HCT116 (cell line): ENCODE measurements around the gene ATP13A5. TPM values are rescaled to one million over a fixed set of nuclear protein-coding genes. Genes with fewer than 3 reads are reported as not detected.

Experiments
- ATAC-seq: fragments of 200-7000 bp; cut with Tn5 transposase; 2 replicates; pipeline ENCODE4 v1.9.1; 2020; ENCODE audit warnings: mild to moderate bottlenecking, moderate library complexity
- BruUV-seq: library from RNA; stranded (reverse); fragments of 400-500 nt; replicated peaks from 2 replicates; lab custom pipeline; 2021; lab: Mats Ljungman, UMichigan
- CTCF ChIA-PET: fragments of 300-600 bp; sonication (Branson Sonifier 250); formaldehyde crosslinking; loops from one replicate; lab custom pipeline; 2021; ENCODE audit warnings: antibody characterized with exemption; lab: Charles Lee
- POLR2A ChIA-PET: fragments of 300-600, 350-600 bp; sonication (Branson Sonifier 250); formaldehyde crosslinking; loops from one replicate; lab custom pipeline; 2021; ENCODE audit warnings: antibody characterized with exemption; lab: Charles Lee
- RAD21 ChIA-PET, 2 experiments: fragments of 300-600 bp; sonication (Branson Sonifier 250); formaldehyde crosslinking; loops; one replicate each; lab custom pipeline; 2023; ENCODE audit warnings: low total read pairs in 2 of 2; ENCODE audit not compliant: uncharacterized antibody in 2 of 2, unreplicated experiment in 2 of 2, low non-redundant PET in 1 of 2; lab: Charles Lee
- DNase-seq: peaks from one replicate; pipeline ENCODE4 v3.0.0-alpha.2; 2010; ENCODE audit warnings: low read depth, low spot score
- H2AFZ ChIP-seq: fragments of 200-600 bp; shearing (Covaris generic), sonication (generic); 2 replicates; pipeline ENCODE4 v1.6.1; 2017; ENCODE audit warnings: low read depth, mixed run types, mixed read lengths, antibody characterized with exemption, low read length; ENCODE audit not compliant: poor library complexity, severe bottlenecking
- H3K27ac ChIP-seq: 2 replicates; pipeline ENCODE4 v1.5.1; 2012; ENCODE audit warnings: low read depth, low read length
- H3K27me3 ChIP-seq: fragments of 200-600 bp; sonication (generic); 2 replicates; pipeline ENCODE4 v1.6.1; 2016; ENCODE audit warnings: mixed run types, low read length, mixed read lengths; ENCODE audit not compliant: insufficient read depth
- H3K36me3 ChIP-seq, 2 experiments: fragments of 200-500 bp in 1 of 2; fragments of 200-600 bp in 1 of 2; sonication (Bioruptor generic) in 1 of 2; sonication (generic) in 1 of 2; 2 replicates each; pipeline versions ENCODE4 v1.5.1 to v1.6.1; 2014 to 2016; ENCODE audit warnings: low read length in 2 of 2, inconsistent platforms in 1 of 2, mixed read lengths in 1 of 2, mixed run types in 1 of 2; ENCODE audit not compliant: insufficient read depth in 2 of 2, control insufficient read depth in 1 of 2
- H3K4me1 ChIP-seq, 2 experiments: fragments of 200-600 bp in 1 of 2; sonication (generic) in 1 of 2; 2 replicates each; pipeline versions ENCODE4 v1.5.1 to v1.6.1; 2012 to 2017; ENCODE audit warnings: low read length in 2 of 2, inconsistent platforms in 1 of 2, mild to moderate bottlenecking in 1 of 2, mixed read lengths in 1 of 2, mixed run types in 1 of 2, moderate library complexity in 1 of 2; ENCODE audit not compliant: insufficient read depth in 2 of 2, control insufficient read depth in 1 of 2
- H3K4me2 ChIP-seq: fragments of 200-600 bp; sonication (generic); 2 replicates; pipeline ENCODE4 v1.6.1; 2017; ENCODE audit warnings: mixed run types, low read length, mixed read lengths
- H3K4me3 ChIP-seq, 2 experiments: fragments of 200-600 bp in 1 of 2; sonication (generic) in 1 of 2; replicated peaks in 1 of 2; 2 replicates each; pipeline ENCODE4 v1.5.1; 2011 to 2016; ENCODE audit warnings: low read length in 2 of 2, control low read depth in 1 of 2, low read depth in 1 of 2, mild to moderate bottlenecking in 1 of 2, mixed read lengths in 1 of 2, mixed run types in 1 of 2
- H3K79me2 ChIP-seq: fragments of 200-600 bp; sonication (generic); 2 replicates; pipeline ENCODE4 v1.6.1; 2017; ENCODE audit warnings: mild to moderate bottlenecking, mixed run types, low read length, moderate library complexity, mixed read lengths; ENCODE audit not compliant: insufficient read depth
- H3K9ac ChIP-seq: fragments of 200-600 bp; sonication (generic); 2 replicates; pipeline ENCODE4 v1.6.1; 2016; ENCODE audit warnings: low read length, mixed read lengths
- H3K9me2 ChIP-seq: fragments of 200-600 bp; sonication (generic), shearing (Covaris generic); 2 replicates; pipeline ENCODE4 v1.6.1; 2017; ENCODE audit warnings: mixed run types, mild to moderate bottlenecking, moderate library complexity; ENCODE audit not compliant: insufficient read depth
- H3K9me3 ChIP-seq, 2 experiments: fragments of 200-500 bp in 1 of 2; fragments of 200-600 bp in 1 of 2; sonication (Bioruptor generic) in 1 of 2; sonication (generic) in 1 of 2; 2 replicates each; pipeline ENCODE4 v1.6.1; 2014 to 2017; ENCODE audit warnings: low read length in 2 of 2, mixed read lengths in 2 of 2, inconsistent platforms in 1 of 2, low read depth in 1 of 2, mild to moderate bottlenecking in 1 of 2, mixed run types in 1 of 2, moderate library complexity in 1 of 2; ENCODE audit not compliant: control insufficient read depth in 1 of 2, insufficient read depth in 1 of 2
- H4K20me1 ChIP-seq: fragments of 200-600 bp; sonication (generic), shearing (Covaris generic); 2 replicates; pipeline ENCODE4 v1.6.1; 2017; ENCODE audit warnings: mixed run types, mild to moderate bottlenecking, moderate library complexity; ENCODE audit not compliant: insufficient read depth
- CBX3 ChIP-seq: IDR thresholded peaks from 2 replicates; pipeline ENCODE4 v1.6.1; 2012; ENCODE audit warnings: low read depth
- CEBPB ChIP-seq: IDR thresholded peaks from 2 replicates; pipeline ENCODE4 v1.6.1; 2012; ENCODE audit warnings: low read depth
- ELF1 ChIP-seq: IDR thresholded peaks from 2 replicates; pipeline ENCODE4 v1.6.1; 2012; ENCODE audit warnings: low read depth, borderline replicate concordance
- EZH2phosphoT487 ChIP-seq: fragments of 200-600 bp; IDR thresholded peaks from 2 replicates; pipeline ENCODE4 v1.6.1; 2018; ENCODE audit warnings: antibody characterized with exemption, borderline replicate concordance
- FOSL1 ChIP-seq: IDR thresholded peaks from 2 replicates; pipeline ENCODE4 v1.6.1; 2012; ENCODE audit warnings: low read depth
- JUND ChIP-seq: IDR thresholded peaks from 2 replicates; pipeline ENCODE4 v1.6.1; 2012
- POLR2AphosphoS5 ChIP-seq: IDR thresholded peaks from 2 replicates; pipeline ENCODE4 v1.6.1; 2011; ENCODE audit warnings: mild to moderate bottlenecking, low read depth, low read length, moderate library complexity
- RAD21 ChIP-seq: IDR thresholded peaks from 2 replicates; pipeline ENCODE4 v1.6.1; 2012; ENCODE audit warnings: low read depth, mild to moderate bottlenecking
- SIN3A ChIP-seq: IDR thresholded peaks from 2 replicates; pipeline ENCODE4 v1.6.1; 2012; ENCODE audit warnings: low read depth
- SP1 ChIP-seq: IDR thresholded peaks from 2 replicates; pipeline ENCODE4 v1.6.1; 2012; ENCODE audit warnings: low read depth
- TCF7L2 ChIP-seq: IDR thresholded peaks from 2 replicates; pipeline ENCODE4 v1.7.0; 2011; ENCODE audit warnings: borderline replicate concordance, inconsistent platforms; ENCODE audit not compliant: insufficient read depth, insufficient read length; ENCODE audit errors: extremely low read depth
- ZFX ChIP-seq: fragments of 450-650 bp; IDR thresholded peaks from 2 replicates; pipeline ENCODE4 v1.6.1; 2017
- intact Hi-C: fragments of 100-400 bp; cut with micrococcal nuclease; formaldehyde crosslinking; loops from 2 replicates; pipeline ENCODE4 v1.10.0; 2022
- total RNA-seq: library from RNA; stranded (reverse); gene quantifications from one replicate; pipeline ENCODE4 v1.2.1, GENCODE V29; 2021; ENCODE audit not compliant: unreplicated experiment
- TF ChIP-seq, protein P1 (sequence below), 3 experiments: fragments of 200-600 bp in 1 of 3; sonication (generic) in 1 of 3; IDR thresholded peaks in 2 of 3; conservative IDR thresholded peaks in 1 of 3; 2 replicates each; pipeline ENCODE4 v1.5.1; 2012 to 2017; ENCODE audit warnings: low read depth in 2 of 3, low read length in 2 of 3, antibody characterized with exemption in 1 of 3, borderline replicate concordance in 1 of 3, control low read depth in 1 of 3, mild to moderate bottlenecking in 1 of 3, mixed read lengths in 1 of 3, mixed run types in 1 of 3, moderate library complexity in 1 of 3; ENCODE audit not compliant: insufficient read depth in 1 of 3
- TF ChIP-seq, protein P2 (sequence below): IDR thresholded peaks from 2 replicates; pipeline ENCODE4 v1.6.1; 2012
- TF ChIP-seq, protein P3 (sequence below): IDR thresholded peaks from 2 replicates; pipeline ENCODE4 v1.6.1; 2012

Gene ATP13A5
- total RNA-seq, 1 experiment from 2014 or later: not detected

DNA sequence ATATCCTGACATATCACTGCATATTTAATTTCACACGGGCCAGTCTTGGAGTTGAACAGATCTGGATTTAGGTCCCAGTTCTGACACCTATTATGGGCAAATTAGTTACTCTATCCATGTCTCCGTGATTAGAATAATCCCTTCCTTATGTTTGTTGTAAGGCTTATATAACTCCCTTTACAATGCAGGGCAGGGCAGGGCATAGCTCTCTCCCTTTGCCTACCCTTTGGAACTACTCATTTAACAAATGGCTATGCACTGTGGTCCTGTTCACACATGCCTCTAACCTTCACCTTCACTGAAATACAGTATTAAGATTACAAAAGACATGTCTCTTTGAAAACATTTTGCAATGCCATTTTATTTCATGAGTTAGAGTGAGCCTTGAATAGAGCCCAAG lies 24.8 kb upstream of the ATP13A5 start:
- ChIA-PET RAD21 (no interaction called here), POLR2A (no interaction called here), CTCF (no interaction called here)
- Histone ChIP-seq H3K9me3 (no peaks in the 10 kb centered on the region), H3K79me2 (no peaks in the 10 kb centered on the region), H2AFZ (no peak overlapping the region), H3K4me2 (no peak overlapping the region), H3K4me3 (no peak overlapping the region), H4K20me1 (no peaks in the 10 kb centered on the region), H3K27me3 (peaks cover 70% of the 10 kb centered on the region), H3K9ac (no peak overlapping the region), H3K27ac (no peak overlapping the region), H3K9me2 (no peaks in the 10 kb centered on the region), H3K4me1 (no peaks in the 10 kb centered on the region), H3K36me3 (no peaks in the 10 kb centered on the region)
- no peak for DNase-seq
- TF ChIP-seq SP1: no peak
- TF ChIP-seq, protein P1, sequence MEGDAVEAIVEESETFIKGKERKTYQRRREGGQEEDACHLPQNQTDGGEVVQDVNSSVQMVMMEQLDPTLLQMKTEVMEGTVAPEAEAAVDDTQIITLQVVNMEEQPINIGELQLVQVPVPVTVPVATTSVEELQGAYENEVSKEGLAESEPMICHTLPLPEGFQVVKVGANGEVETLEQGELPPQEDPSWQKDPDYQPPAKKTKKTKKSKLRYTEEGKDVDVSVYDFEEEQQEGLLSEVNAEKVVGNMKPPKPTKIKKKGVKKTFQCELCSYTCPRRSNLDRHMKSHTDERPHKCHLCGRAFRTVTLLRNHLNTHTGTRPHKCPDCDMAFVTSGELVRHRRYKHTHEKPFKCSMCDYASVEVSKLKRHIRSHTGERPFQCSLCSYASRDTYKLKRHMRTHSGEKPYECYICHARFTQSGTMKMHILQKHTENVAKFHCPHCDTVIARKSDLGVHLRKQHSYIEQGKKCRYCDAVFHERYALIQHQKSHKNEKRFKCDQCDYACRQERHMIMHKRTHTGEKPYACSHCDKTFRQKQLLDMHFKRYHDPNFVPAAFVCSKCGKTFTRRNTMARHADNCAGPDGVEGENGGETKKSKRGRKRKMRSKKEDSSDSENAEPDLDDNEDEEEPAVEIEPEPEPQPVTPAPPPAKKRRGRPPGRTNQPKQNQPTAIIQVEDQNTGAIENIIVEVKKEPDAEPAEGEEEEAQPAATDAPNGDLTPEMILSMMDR (IDR thresholded peaks at IDR 0.05 in 2 of 3, conservative IDR thresholded peaks at IDR 0.05 in 1 of 3; ENCODE audit: borderline replicate concordance in 1 of 3, insufficient read depth in 1 of 3, low read depth in 2 of 3, low read length in 2 of 3): no peak
- no peak for TF ChIP-seq EZH2phosphoT487
- no peak for TF ChIP-seq FOSL1
- TF ChIP-seq, protein P2, sequence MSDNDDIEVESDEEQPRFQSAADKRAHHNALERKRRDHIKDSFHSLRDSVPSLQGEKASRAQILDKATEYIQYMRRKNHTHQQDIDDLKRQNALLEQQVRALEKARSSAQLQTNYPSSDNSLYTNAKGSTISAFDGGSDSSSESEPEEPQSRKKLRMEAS: no peak
- no peak for TF ChIP-seq CBX3
- no peak for TF ChIP-seq TCF7L2
- TF ChIP-seq CEBPB: no peak
- no peak for TF ChIP-seq RAD21
- no peak for TF ChIP-seq JUND
- no TSS peak for BruUV-seq
- ATAC-seq: no peak
- intact Hi-C loops: no loop called here

DNA sequence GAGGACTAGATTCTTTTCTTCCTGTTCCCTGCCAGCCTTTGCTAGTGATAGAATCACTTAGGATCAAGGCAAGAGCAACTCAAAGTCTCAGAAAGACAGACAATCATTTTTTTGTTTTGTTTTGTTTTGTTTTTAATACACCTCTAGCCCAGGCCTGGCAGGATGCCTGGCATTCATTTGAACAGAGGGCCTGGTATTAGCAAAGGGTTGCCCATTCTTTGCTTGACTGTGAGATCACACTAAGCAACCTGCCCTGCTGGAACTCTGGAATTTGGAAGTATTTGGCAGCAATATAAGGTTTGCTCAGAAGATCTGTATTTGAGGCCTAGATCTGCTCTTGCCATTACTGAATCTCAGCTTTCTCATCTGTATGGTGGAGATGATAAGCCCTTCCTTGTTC lies 21.8 kb upstream of the ATP13A5 start:
- H3K79me2 ChIP-seq: no peaks in the 10 kb centered on the region
- H3K27me3 ChIP-seq: peaks cover 69% of the 10 kb centered on the region
- no TSS peak for BruUV-seq
- H3K36me3 ChIP-seq: no peaks in the 10 kb centered on the region
- POLR2A ChIA-PET: no interaction called here
- H3K9me3 ChIP-seq: no peaks in the 10 kb centered on the region
- intact Hi-C loops: no loop called here
- DNase-seq: no peak
- no peak overlapping the region for H3K4me2 ChIP-seq
- no peak overlapping the region for H2AFZ ChIP-seq
- H3K4me1 ChIP-seq: no peaks in the 10 kb centered on the region
- no peaks in the 10 kb centered on the region for H4K20me1 ChIP-seq
- TF ChIP-seq, protein P3, sequence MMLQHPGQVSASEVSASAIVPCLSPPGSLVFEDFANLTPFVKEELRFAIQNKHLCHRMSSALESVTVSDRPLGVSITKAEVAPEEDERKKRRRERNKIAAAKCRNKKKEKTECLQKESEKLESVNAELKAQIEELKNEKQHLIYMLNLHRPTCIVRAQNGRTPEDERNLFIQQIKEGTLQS: no peak
- no peak for TF ChIP-seq TCF7L2
- no peak for TF ChIP-seq ZFX
- TF ChIP-seq SIN3A: no peak
- TF ChIP-seq, protein P2: no peak
- no peak for TF ChIP-seq JUND
- no peak for TF ChIP-seq EZH2phosphoT487
- no peak for TF ChIP-seq POLR2AphosphoS5
- TF ChIP-seq ELF1: no peak
- H3K4me3 ChIP-seq: no peak overlapping the region
- CTCF ChIA-PET: no interaction called here
- RAD21 ChIA-PET: no interaction called here
- H3K9me2 ChIP-seq: no peaks in the 10 kb centered on the region
- no peak overlapping the region for H3K9ac ChIP-seq
- H3K27ac ChIP-seq: no peak overlapping the region
- ATAC-seq: no peak
